ENCODE data around the gene KLRF1. TPM values are rescaled to one million over a fixed set of nuclear protein-coding genes. Genes with fewer than 3 reads are reported as not detected.

Gene KLRF1
- total RNA-seq, 1 experiment from 2014 or later: not detected

- H4K20me1 ChIP-seq (ENCODE audit: low read length): no peaks in the 10 kb centered on the region
- no peaks in the 10 kb centered on the region for H3K9me3 ChIP-seq (ENCODE audit: low read length)
- DNase-seq (no peak), ATAC-seq (no peak)
- no peak overlapping the region for H3K4me3 ChIP-seq (ENCODE audit: low read length)
- BruUV-seq (replicated peaks): no TSS peak
- no peak for TF ChIP-seq EZH2 (IDR thresholded peaks at IDR 0.05; ENCODE audit: low read length, unreplicated experiment)
- TF ChIP-seq EZH2phosphoT487 (IDR thresholded peaks at IDR 0.05; ENCODE audit: borderline replicate concordance, low read length): no peak
- TF ChIP-seq CTCF (conservative IDR thresholded peaks at IDR 0.05; ENCODE audit: low read depth, low read length): no peak
- H3K9ac ChIP-seq (ENCODE audit: low read length): no peak overlapping the region
- H3K4me1 ChIP-seq (ENCODE audit: insufficient read depth, low read length): no peaks in the 10 kb centered on the region
- H3K9me2 ChIP-seq (replicated peaks; ENCODE audit: low read length): no peaks in the 10 kb centered on the region
- H3K36me3 ChIP-seq (ENCODE audit: low read depth, low read length): no peaks in the 10 kb centered on the region
- H2AFZ ChIP-seq (ENCODE audit: low read length): no peak overlapping the region
- no peak overlapping the region for H3K4me2 ChIP-seq (ENCODE audit: low read length)
- H3K27me3 ChIP-seq (ENCODE audit: low read length): peaks cover 5% of the 10 kb centered on the region; the same call in 1 of the 2 replicates
- CTCF ChIA-PET: no interaction called here
- H3K27ac ChIP-seq (ENCODE audit: low read length): no peak overlapping the region
- no peaks in the 10 kb centered on the region for H3F3A ChIP-seq (ENCODE audit: low read length, unreplicated experiment)
- intact Hi-C loops (cut with micrococcal nuclease): no loop called here
- no peaks in the 10 kb centered on the region for H3K79me2 ChIP-seq (ENCODE audit: low read length)
- POLR2A ChIA-PET (ENCODE audit: unreplicated experiment): no interaction called here
These were observed 6.9 kb upstream of the KLRF1 start for GRCh38 chr12:9820281-9820930.

GRCh38 chr12:9829483-9829882, 2.2 kb downstream of the KLRF1 start:
- TF ChIP-seq CTCF (conservative IDR thresholded peaks at IDR 0.05; ENCODE audit: low read depth, low read length) (no peak), EZH2 (IDR thresholded peaks at IDR 0.05; ENCODE audit: low read length, unreplicated experiment) (no peak), EZH2phosphoT487 (IDR thresholded peaks at IDR 0.05; ENCODE audit: borderline replicate concordance, low read length) (no peak)
- intact Hi-C loops (cut with micrococcal nuclease): no loop called here
- no peak overlapping the region for H3K9ac ChIP-seq (ENCODE audit: low read length)
- no peaks in the 10 kb centered on the region for H3K4me1 ChIP-seq (ENCODE audit: insufficient read depth, low read length)
- no peak overlapping the region for H3K4me3 ChIP-seq (ENCODE audit: low read length)
- H4K20me1 ChIP-seq (ENCODE audit: low read length): no peaks in the 10 kb centered on the region
- no peaks in the 10 kb centered on the region for H3K36me3 ChIP-seq (ENCODE audit: low read depth, low read length)
- BruUV-seq (replicated peaks): no TSS peak
- no peaks in the 10 kb centered on the region for H3K9me3 ChIP-seq (ENCODE audit: low read length)
- no peaks in the 10 kb centered on the region for H3F3A ChIP-seq (ENCODE audit: low read length, unreplicated experiment)
- no peak for DNase-seq
- no peak for ATAC-seq
- no peaks in the 10 kb centered on the region for H3K9me2 ChIP-seq (replicated peaks; ENCODE audit: low read length)
- peaks cover 21% of the 10 kb centered on the region for H3K27me3 ChIP-seq (ENCODE audit: low read length)
- H3K4me2 ChIP-seq (ENCODE audit: low read length): no peak overlapping the region
- no peak overlapping the region for H2AFZ ChIP-seq (ENCODE audit: low read length)
- no peaks in the 10 kb centered on the region for H3K79me2 ChIP-seq (ENCODE audit: low read length)
- no peak overlapping the region for H3K27ac ChIP-seq (ENCODE audit: low read length)
- POLR2A ChIA-PET (ENCODE audit: unreplicated experiment): no interaction called here
- CTCF ChIA-PET: no interaction called here

- DNase-seq (no peak), ATAC-seq (no peak)
- Histone ChIP-seq H4K20me1 (ENCODE audit: low read length) (no peaks in the 10 kb centered on the region), H3K9me2 (replicated peaks; ENCODE audit: low read length) (no peaks in the 10 kb centered on the region), H3K4me2 (ENCODE audit: low read length) (no peak overlapping the region), H3K36me3 (ENCODE audit: low read depth, low read length) (no peaks in the 10 kb centered on the region), H3K9ac (ENCODE audit: low read length) (no peak overlapping the region), H3K79me2 (ENCODE audit: low read length) (no peaks in the 10 kb centered on the region), H3F3A (ENCODE audit: low read length, unreplicated experiment) (no peaks in the 10 kb centered on the region), H3K27ac (ENCODE audit: low read length) (no peak overlapping the region), H3K9me3 (ENCODE audit: low read length) (no peaks in the 10 kb centered on the region), H3K27me3 (ENCODE audit: low read length) (peaks cover 21% of the 10 kb centered on the region), H2AFZ (ENCODE audit: low read length) (no peak overlapping the region), H3K4me1 (ENCODE audit: insufficient read depth, low read length) (no peaks in the 10 kb centered on the region), H3K4me3 (ENCODE audit: low read length) (no peak overlapping the region)
- no TSS peak for BruUV-seq (replicated peaks)
- POLR2A ChIA-PET (ENCODE audit: unreplicated experiment): no interaction called here
- CTCF ChIA-PET: no interaction called here
- TF ChIP-seq CTCF (conservative IDR thresholded peaks at IDR 0.05; ENCODE audit: low read depth, low read length): no peak
- TF ChIP-seq EZH2phosphoT487 (IDR thresholded peaks at IDR 0.05; ENCODE audit: borderline replicate concordance, low read length): no peak
- TF ChIP-seq EZH2 (IDR thresholded peaks at IDR 0.05; ENCODE audit: low read length, unreplicated experiment): no peak
- intact Hi-C loops (cut with micrococcal nuclease): no loop called here
These were observed 2.7 kb downstream of the KLRF1 start for GRCh38 chr12:9829982-9830381.

Measured in PC-3 (cell line).